SJSA1 (cell line): ENCODE measurements around the gene DNASE1L3. TPM values are rescaled to one million over a fixed set of nuclear protein-coding genes. Genes with fewer than 3 reads are reported as not detected.

Source experiments
- DNase-seq, 2 experiments: peaks; one replicate each; pipeline ENCODE4 v3.0.0-alpha.2; 2015 to 2020; ENCODE audit warnings: low spot score in 2 of 2, low read depth in 1 of 2
- H3K27ac ChIP-seq: fragments of 250-450 bp; sonication (Bioruptor Pico); 2 replicates; pipeline ENCODE4 v1.5.1; 2020; ENCODE audit warnings: mild to moderate bottlenecking, moderate library complexity
- H3K27me3 ChIP-seq: fragments of 250-450 bp; sonication (Bioruptor Pico); replicated peaks from 2 replicates; pipeline ENCODE4 v1.5.1; 2020; ENCODE audit warnings: mild to moderate bottlenecking, moderate library complexity
- H3K36me3 ChIP-seq: fragments of 250-450 bp; sonication (Bioruptor Pico); 2 replicates; pipeline ENCODE4 v1.5.1; 2020; ENCODE audit warnings: mild to moderate bottlenecking
- H3K4me1 ChIP-seq: fragments of 250-450 bp; sonication (Bioruptor Pico); replicated peaks from 2 replicates; pipeline ENCODE4 v1.6.1; 2021; ENCODE audit warnings: mild to moderate bottlenecking
- H3K4me3 ChIP-seq: fragments of 250-450 bp; sonication (Bioruptor Pico); 2 replicates; pipeline ENCODE4 v1.5.1; 2020; ENCODE audit warnings: mild to moderate bottlenecking
- H3K9me3 ChIP-seq: fragments of 250-450 bp; sonication (Bioruptor Pico); replicated peaks from 2 replicates; pipeline ENCODE4 v1.5.1; 2020; ENCODE audit warnings: mild to moderate bottlenecking
- total RNA-seq: library from RNA; depleted of rRNA; stranded (reverse); fragments of >200 nt; shearing (Covaris generic); gene quantifications from 2 replicates; pipeline ENCODE4 v1.2.3, GENCODE V29; 2014

The DNASE1L3 gene
- total RNA-seq, 1 experiment from 2014 or later: not detected

DNA sequence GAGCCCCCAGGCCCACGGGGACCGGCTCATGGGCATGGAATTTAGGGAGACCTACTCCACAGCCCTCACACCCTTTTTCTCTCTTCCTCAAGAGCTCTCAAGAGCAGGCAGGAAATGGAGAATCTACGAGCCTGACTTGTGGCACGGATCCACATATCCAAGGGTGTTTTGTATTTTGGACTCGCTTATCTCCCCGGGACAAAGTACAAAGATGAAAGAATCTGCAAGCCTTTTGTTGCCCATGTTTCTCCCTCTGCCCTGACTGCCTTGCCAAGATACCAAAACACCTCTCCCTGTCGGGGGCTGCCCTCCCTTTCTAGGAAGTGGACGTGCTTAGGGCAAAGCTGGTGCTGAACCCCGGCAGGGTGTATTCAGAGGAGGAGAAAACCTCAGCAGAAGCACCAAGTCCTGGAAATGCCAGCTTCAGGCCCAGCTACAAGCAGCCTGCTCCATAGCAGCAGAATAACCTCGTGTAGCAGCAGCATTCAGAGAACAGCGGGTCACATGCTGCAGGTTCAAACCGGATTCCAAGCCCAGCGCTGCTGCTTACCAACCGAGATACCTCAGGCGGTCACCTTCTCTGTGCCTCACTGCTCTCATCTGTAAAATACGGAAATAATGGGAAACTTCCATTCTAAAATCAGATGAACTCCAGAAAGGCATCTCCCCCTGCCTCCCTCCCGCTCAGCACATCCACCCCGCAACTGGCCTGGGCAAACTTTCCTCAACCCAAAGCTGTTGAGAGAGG is 35.2 kb downstream of the DNASE1L3 start:
- H3K4me3 ChIP-seq: no peak overlapping the region
- peak overlapping the region; percentile 10 for H3K27ac ChIP-seq
- peak; percentile 56 to 60 for DNase-seq

DNA sequence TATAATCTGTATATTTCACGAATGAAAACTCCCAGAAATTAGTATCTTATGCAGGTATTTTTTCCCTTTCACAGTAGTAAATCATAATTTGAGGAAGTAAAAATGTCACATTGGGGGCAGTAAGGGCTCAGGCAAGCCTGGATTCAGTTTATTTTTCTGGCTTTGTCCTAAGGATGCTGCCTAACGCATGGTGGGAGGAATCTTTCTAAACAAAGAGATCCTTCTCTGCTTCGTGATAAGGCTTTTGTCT is 35.7 kb downstream of the DNASE1L3 start:
- Histone ChIP-seq H3K4me3 (no peak overlapping the region), H3K9me3 (no peaks in the 10 kb centered on the region), H3K36me3 (peaks cover 27% of the 10 kb centered on the region), H3K27me3 (no peaks in the 10 kb centered on the region), H3K27ac (peak overlapping the region; percentile 10), H3K4me1 (peaks cover 61% of the 10 kb centered on the region)
- DNase-seq: no peak

More for the DNA sequence above, 35.2 kb downstream of the DNASE1L3 start:
- H3K9me3 ChIP-seq: no peaks in the 10 kb centered on the region
- H3K4me1 ChIP-seq: peaks cover 66% of the 10 kb centered on the region
- no peaks in the 10 kb centered on the region for H3K27me3 ChIP-seq
- peaks cover 22% of the 10 kb centered on the region for H3K36me3 ChIP-seq

DNA sequence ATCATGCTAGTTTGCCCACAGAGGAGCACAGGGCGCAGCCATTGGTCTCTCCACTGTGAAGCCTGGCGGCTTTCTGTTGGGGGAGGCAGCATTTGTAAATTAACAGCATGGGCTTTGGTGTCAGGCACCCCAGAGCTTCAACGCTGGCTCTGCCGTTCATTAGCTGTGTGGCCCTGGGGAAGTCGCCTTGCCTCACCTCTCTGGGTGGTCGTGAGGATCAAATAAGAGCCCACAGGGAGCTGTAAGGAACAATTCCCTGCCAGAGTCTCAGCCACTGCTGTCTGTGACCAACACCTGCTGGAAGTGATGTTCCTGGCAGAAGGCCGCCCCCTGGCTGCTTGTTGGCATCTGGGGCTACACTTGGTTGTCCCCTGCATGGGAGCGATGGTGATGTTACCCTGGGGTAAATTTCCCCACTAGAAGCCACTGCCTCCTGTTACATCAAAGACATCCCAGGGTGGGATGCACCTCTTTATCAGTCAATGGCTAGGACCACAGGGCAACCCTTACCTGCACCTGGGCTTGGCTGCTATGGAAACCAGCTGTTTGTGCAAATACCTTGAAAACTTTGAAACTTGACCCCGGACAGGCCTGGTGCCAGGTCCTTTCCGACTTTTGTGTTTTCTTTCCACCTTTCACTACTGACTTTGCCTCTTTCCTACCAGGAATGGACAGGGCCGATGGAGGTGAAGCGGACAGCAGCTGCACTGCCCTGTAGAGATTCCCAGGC is 36.9 kb downstream of the DNASE1L3 start:
- peak in 1 of 2 experiments; percentile 60 for DNase-seq
- no peaks in the 10 kb centered on the region for H3K27me3 ChIP-seq

DNA sequence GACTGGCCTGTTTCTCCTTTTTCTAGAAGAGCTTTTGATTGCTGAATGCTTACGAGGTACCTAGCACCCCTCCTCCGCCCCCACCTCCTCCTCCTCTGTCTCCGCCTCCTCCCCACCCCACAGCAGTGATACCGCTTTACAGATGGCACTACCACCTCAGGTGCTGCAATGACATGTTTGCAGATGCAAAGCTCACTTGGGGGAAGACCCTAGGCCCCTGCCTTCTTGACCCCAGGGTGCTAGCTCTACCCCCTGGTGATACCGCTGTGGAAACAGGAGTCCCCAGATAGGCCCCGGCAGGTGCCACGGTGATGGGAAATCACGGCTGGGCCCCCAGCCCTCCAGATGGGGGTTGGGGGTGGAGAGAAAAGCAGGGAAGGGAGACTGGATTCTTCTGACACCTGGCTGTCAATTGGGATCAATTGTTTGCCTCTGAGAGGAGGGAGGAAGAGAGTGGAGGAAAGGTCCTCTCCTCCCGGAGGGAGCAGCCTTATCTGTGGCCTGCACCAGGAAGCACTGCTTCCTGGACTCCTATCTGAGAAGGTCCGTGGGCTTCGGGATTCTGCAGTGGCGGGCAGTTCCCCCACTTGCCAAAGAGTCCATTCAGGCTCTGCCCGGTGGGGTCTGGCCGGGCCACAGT is 37.6 kb downstream of the DNASE1L3 start:
- DNase-seq: no peak
- no peaks in the 10 kb centered on the region for H3K27me3 ChIP-seq
- H3K27ac ChIP-seq: no peak overlapping the region
- no peaks in the 10 kb centered on the region for H3K9me3 ChIP-seq
- peaks cover 47% of the 10 kb centered on the region for H3K36me3 ChIP-seq
- no peak overlapping the region for H3K4me3 ChIP-seq
- H3K4me1 ChIP-seq: peaks cover 59% of the 10 kb centered on the region

More for the DNA sequence above, 36.9 kb downstream of the DNASE1L3 start:
- H3K4me1 ChIP-seq: peaks cover 52% of the 10 kb centered on the region
- H3K36me3 ChIP-seq: peaks cover 40% of the 10 kb centered on the region
- no peak overlapping the region for H3K27ac ChIP-seq
- no peak overlapping the region for H3K4me3 ChIP-seq
- H3K9me3 ChIP-seq: no peaks in the 10 kb centered on the region

DNA sequence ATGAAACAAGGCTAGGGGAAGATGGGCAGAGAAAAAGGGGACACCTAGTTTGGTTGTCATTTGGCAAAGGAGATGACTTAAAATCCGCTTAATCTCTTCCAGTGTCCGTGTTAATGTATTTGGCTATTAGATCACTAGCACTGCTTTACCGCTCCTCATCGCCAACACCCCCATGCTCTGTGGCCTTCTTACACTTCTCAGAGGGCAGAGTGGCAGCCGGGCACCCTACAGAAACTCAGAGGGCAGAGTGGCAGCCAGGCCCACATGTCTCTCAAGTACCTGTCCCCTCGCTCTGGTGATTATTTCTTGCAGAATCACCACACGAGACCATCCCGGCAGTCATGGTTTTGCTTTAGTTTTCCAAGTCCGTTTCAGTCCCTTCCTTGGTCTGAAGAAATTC is 39.6 kb downstream of the DNASE1L3 start:
- no peak for DNase-seq
- Histone ChIP-seq H3K4me3 (no peak overlapping the region), H3K4me1 (peaks cover 62% of the 10 kb centered on the region), H3K36me3 (peaks cover 56% of the 10 kb centered on the region), H3K27ac (no peak overlapping the region), H3K9me3 (no peaks in the 10 kb centered on the region), H3K27me3 (no peaks in the 10 kb centered on the region)

DNA sequence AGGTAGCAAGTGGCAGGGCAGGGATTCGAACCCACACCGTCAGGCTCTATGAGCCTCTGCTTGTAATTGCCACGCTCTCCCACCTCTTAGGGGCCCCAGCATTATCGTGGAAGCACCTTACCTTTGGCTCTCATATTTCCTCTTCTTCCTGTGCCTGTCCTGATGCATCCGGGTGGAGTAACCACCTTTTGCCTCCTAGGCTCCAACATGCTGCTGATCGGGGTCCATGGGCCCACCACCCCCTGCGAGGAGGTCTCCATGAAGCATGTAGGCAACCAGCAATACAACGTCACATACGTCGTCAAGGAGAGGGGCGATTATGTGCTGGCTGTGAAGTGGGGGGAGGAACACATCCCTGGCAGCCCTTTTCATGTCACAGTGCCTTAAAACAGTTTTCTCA is 40.4 kb downstream of the DNASE1L3 start:
- H3K27ac ChIP-seq: no peak overlapping the region
- no peaks in the 10 kb centered on the region for H3K27me3 ChIP-seq
- no peak overlapping the region for H3K4me3 ChIP-seq
- no peak for DNase-seq
- H3K9me3 ChIP-seq: no peaks in the 10 kb centered on the region
- peaks cover 62% of the 10 kb centered on the region for H3K36me3 ChIP-seq
- H3K4me1 ChIP-seq: peaks cover 62% of the 10 kb centered on the region

DNA sequence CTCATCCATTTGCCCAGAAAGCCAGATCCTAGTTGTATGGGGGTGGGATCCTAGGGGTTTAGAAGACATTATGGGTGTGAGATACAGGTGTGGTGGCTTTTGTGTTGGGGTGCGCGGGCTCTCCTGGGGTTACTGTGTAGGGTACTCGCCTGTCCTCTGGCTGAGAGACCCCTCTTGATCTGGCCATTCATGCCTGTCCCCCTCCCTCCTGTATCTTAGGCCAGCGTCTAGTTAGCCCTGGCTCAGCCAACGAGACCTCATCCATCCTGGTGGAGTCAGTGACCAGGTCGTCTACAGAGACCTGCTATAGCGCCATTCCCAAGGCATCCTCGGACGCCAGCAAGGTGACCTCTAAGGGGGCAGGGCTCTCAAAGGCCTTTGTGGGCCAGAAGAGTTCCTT is 41.4 kb downstream of the DNASE1L3 start:
- Histone ChIP-seq H3K27ac (no peak overlapping the region), H3K27me3 (no peaks in the 10 kb centered on the region), H3K4me1 (peaks cover 62% of the 10 kb centered on the region), H3K9me3 (no peaks in the 10 kb centered on the region), H3K36me3 (peaks cover 68% of the 10 kb centered on the region), H3K4me3 (no peak overlapping the region)
- DNase-seq: no peak

DNA sequence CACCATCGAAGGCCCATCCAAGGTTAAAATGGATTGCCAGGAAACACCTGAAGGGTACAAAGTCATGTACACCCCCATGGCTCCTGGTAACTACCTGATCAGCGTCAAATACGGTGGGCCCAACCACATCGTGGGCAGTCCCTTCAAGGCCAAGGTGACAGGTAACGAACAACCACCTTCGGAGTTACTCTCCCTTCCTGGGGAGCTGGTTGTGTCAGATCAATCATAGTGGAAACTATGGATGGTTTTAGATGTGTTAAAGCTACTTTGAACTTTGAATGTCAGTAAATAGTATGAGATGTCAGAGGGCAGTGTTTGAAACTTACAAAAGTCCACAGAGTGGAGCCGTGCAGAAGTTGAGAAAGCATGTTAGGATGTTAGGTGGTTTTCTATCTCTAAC is 42.3 kb downstream of the DNASE1L3 start:
- H3K4me1 ChIP-seq: peaks cover 62% of the 10 kb centered on the region
- H3K36me3 ChIP-seq: peaks cover 73% of the 10 kb centered on the region
- no peak for DNase-seq
- H3K9me3 ChIP-seq: no peaks in the 10 kb centered on the region
- H3K27me3 ChIP-seq: no peaks in the 10 kb centered on the region
- H3K27ac ChIP-seq: peak overlapping the region; percentile 70
- H3K4me3 ChIP-seq: no peak overlapping the region

DNA sequence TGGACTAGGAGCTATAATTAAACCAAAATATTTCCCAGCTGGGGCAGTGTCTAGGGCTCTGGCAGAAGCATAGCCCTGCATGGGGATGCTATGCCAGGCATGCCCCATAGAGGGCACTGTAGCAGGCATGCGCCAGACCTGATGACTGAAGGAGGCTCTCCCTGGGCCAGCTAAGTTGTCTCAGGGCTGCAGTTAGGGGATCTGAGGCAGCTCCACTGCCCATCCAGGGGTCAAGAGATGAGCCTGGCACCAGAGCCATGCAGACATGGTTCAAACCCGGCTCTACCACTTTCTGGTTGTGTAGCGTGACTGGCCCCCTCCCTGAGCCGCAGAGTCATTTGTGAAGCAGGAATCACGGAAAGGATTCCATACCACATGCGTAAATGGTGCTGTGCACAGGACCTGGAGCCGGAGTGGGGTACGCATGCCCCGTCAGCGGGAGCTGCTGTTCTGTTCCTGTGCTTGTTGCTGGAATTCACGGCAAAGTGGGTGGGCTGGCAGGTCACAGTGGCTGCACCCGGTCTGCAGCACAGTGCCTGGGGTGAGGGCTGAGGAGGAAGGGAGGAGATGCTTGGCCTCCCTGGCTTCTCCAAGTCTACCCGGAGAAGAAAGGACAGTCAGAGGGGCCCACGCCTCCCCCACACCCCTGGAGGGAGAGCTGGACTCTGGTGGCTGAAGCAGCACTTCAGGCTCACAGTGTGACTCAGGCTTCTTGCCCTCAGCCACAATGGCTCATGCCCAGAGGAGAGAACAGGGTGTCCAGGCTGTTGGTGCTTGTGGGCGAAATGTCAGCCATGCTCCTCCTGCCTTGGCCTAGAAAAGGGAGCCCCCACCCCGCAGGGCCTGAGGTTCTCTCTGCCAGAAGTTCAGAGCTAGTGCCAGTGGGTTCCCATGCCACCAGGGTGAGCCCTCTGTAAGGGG is 43.1 kb downstream of the DNASE1L3 start:
- Histone ChIP-seq H3K27me3 (no peaks in the 10 kb centered on the region), H3K4me1 (peaks cover 65% of the 10 kb centered on the region), H3K27ac (peak overlapping the region; percentile 70), H3K36me3 (peaks cover 77% of the 10 kb centered on the region), H3K9me3 (no peaks in the 10 kb centered on the region), H3K4me3 (no peak overlapping the region)
- DNase-seq: peak; percentile 92 to 95

DNA sequence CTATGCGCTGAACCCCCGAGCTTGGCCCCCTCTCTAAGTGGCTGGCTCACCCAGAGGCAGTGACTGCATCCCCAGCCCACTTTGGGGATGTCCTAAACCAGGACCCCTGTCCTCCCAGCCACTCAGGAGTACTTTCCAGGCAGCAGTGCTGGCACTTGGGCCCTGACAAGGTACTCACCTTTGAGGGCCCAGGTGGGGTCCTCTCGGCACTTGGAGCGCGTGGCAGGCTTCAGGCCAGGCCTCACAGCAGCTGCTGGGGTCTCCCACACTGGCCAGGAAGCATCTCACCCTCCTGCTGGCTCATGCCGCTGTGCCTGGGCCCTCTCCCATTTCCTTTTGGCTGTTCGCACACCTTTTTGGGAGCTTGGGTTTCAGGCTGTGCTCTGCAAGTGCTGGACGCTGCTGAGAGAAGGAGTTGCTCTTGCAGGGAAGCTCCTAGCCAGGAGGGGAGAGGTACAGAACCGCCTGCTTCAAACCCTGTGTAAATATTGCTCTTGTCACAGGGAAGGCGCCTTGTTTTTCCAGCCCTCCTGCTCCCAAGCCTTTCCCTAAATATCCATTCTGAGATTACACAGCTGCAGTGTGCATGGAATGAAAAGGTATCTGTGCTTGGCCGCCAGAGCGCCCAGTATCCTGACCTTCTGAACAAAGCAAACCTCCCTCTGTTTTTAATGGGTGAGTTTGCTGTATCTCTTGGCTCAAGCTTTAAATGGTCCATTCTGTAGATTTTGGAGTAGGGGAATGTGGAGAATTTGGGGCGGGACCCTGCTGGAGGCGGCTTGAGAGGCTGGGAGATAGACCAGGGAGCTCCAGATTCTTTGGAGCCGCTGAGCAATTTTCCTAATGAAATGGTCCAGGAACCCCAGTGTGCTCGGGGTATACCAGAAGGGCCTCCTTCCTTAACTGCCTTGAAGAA is 45.6 kb downstream of the DNASE1L3 start:
- H3K27ac ChIP-seq: peak overlapping the region; percentile 3
- peaks cover 72% of the 10 kb centered on the region for H3K36me3 ChIP-seq
- peaks cover 89% of the 10 kb centered on the region for H3K4me1 ChIP-seq
- DNase-seq: peak in 1 of 2 experiments; percentile 64
- no peaks in the 10 kb centered on the region for H3K27me3 ChIP-seq
- no peak overlapping the region for H3K4me3 ChIP-seq
- no peaks in the 10 kb centered on the region for H3K9me3 ChIP-seq

DNA sequence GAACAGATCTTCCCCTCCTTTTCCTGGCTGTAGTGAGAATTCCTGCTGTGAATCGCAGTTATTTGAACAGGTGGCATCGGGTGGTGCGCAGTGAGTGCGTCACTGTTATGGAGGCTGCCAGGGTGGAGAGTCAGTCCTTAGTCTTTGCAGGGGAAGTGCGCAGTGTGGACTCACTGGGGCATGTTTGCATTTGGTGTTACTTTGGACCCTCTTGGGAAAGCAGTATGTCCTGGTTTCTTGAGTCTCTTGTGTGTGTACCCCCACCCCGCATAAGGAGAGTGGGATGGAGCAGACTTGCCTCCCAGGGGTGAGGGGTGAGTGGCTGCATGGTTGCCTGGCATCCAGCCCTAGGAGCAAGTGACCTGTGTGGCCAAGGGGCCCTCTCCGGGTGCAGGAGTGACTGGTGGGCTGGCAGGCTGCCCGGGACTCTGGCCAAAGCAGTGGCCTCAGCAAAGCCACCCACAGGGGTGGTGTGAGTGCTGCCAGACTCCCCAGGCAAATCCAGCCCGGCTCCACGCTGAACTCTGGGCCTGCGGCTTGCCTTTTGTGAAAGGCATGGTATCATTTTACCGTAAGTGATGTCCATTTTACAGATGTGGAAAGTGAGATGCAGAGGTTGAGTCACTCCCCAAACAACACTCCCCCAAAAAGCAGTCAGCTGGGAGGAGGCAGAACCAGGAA is 46.4 kb downstream of the DNASE1L3 start:
- peak overlapping the region; percentile 30 for H3K27ac ChIP-seq

DNA sequence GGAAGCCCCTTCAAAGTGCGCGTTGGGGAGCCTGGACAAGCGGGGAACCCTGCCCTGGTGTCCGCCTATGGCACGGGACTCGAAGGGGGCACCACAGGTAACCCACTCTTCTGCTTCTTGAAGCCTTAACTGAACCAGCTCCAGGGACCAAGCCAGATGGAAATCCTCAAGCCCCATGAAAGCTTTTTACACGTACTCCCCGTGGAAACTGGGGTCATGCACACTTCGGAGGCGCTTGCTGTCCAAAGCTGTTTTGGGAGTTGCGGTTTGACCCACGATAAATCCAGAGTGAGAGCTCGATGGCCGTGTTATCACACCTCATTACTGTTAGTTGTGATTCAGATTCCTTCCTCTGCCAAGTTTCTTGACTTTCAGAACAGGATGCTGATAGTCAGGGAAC is 47.5 kb downstream of the DNASE1L3 start:
- peaks cover 72% of the 10 kb centered on the region for H3K36me3 ChIP-seq
- peaks cover 84% of the 10 kb centered on the region for H3K4me1 ChIP-seq
- no peaks in the 10 kb centered on the region for H3K9me3 ChIP-seq
- H3K27me3 ChIP-seq: no peaks in the 10 kb centered on the region
- H3K27ac ChIP-seq: 0 out of 2 replicates have a peak overlapping the region, but pooled peaks have one; percentile 30
- no peak for DNase-seq
- H3K4me3 ChIP-seq: no peak overlapping the region

More for the DNA sequence above, 46.4 kb downstream of the DNASE1L3 start:
- Histone ChIP-seq H3K4me3 (no peak overlapping the region), H3K9me3 (no peaks in the 10 kb centered on the region), H3K4me1 (peaks cover 89% of the 10 kb centered on the region), H3K36me3 (peaks cover 72% of the 10 kb centered on the region), H3K27me3 (no peaks in the 10 kb centered on the region)
- peak; percentile 87 to 93 for DNase-seq
